Measurements from ENCODE around the gene TSNAX.

Gene TSNAX

GRCh38 chr1:231519166-231519565 is 9.3 kb upstream of the TSNAX start:
- no peak for DNase-seq

- DNase-seq, result no peak
Observed at GRCh38 chr1:231522038-231522437, 6.4 kb upstream of the TSNAX start.

GRCh38 chr1:231522931-231523642 is 5.4 kb upstream of the TSNAX start:
- DNase-seq, result no peak

GRCh38 chr1:231523816-231524215 is 4.7 kb upstream of the TSNAX start:
- no peak for DNase-seq

- DNase-seq, result no peak
Observed at GRCh38 chr1:231526536-231526935, 1.9 kb upstream of the TSNAX start.

- DNase-seq, result no peak
Observed at GRCh38 chr1:231527586-231528171, 790 bp upstream of the TSNAX start.

GRCh38 chr1:231533240-231533639 is 4.8 kb downstream of the TSNAX start:
- DNase-seq, result no peak

- DNase-seq, result no peak
Observed at GRCh38 chr1:231534703-231535159, 6.3 kb downstream of the TSNAX start.

GRCh38 chr1:231536099-231536498 is 7.6 kb downstream of the TSNAX start:
- no peak for DNase-seq

GRCh38 chr1:231540847-231541246 is 12.4 kb downstream of the TSNAX start:
- DNase-seq, result no peak

GRCh38 chr1:231541842-231542241 is 13.4 kb downstream of the TSNAX start:
- no peak for DNase-seq

- no peak for DNase-seq
Observed at GRCh38 chr1:231544943-231545592, 16.6 kb downstream of the TSNAX start.

GRCh38 chr1:231546693-231547092 is 18.2 kb downstream of the TSNAX start:
- DNase-seq, result no peak

GRCh38 chr1:231549733-231550447 is 21.4 kb downstream of the TSNAX start:
- DNase-seq, result no peak

- DNase-seq, result no peak
Observed at GRCh38 chr1:231550448-231550781, 21.9 kb downstream of the TSNAX start.

- no peak for DNase-seq
Observed at GRCh38 chr1:231553320-231553719, 24.9 kb downstream of the TSNAX start.

GRCh38 chr1:231554969-231555368 is 26.5 kb downstream of the TSNAX start:
- no peak for DNase-seq

GRCh38 chr1:231557411-231557810 is 28.9 kb downstream of the TSNAX start:
- no peak for DNase-seq

- DNase-seq, result no peak
Observed at GRCh38 chr1:231557898-231558707, 29.6 kb downstream of the TSNAX start.

- DNase-seq, result no peak
Observed at GRCh38 chr1:231558708-231559185, 30.3 kb downstream of the TSNAX start.

GRCh38 chr1:231561647-231562383 is 33.3 kb downstream of the TSNAX start:
- no peak for DNase-seq

- no peak for DNase-seq
Observed at GRCh38 chr1:231563247-231563646, 34.8 kb downstream of the TSNAX start.

All from DMS 273 treated with DMSO at 0.1 percent for 48 hours (cell line).